ENCODE results near the gene CLEC18C. TPM values are rescaled to one million over a fixed set of nuclear protein-coding genes. Genes with fewer than 3 reads are reported as not detected.
"Not testable (repeated sequence)": the region's sequence is repeated elsewhere in the genome, so short reads cannot be mapped to it uniquely, and the experiment has no call there.

CLEC18C gene
- total RNA-seq (2021; ENCODE audit: unreplicated experiment) (0.59 TPM), Bru-seq, nascent RNA (percentile 14 among the genes with signal in this experiment), BruChase-seq, experiment 1, labeled RNA remaining after a 6-hour chase (percentile 35 among the genes with signal in this experiment), BruChase-seq, experiment 2, labeled RNA remaining after a 2-hour chase (percentile 22 among the genes with signal in this experiment)
- polyA plus RNA-seq (2012), result 0.21 and 0.34 TPM in 2 replicates
- long read RNA-seq, result 0 reads

DNA sequence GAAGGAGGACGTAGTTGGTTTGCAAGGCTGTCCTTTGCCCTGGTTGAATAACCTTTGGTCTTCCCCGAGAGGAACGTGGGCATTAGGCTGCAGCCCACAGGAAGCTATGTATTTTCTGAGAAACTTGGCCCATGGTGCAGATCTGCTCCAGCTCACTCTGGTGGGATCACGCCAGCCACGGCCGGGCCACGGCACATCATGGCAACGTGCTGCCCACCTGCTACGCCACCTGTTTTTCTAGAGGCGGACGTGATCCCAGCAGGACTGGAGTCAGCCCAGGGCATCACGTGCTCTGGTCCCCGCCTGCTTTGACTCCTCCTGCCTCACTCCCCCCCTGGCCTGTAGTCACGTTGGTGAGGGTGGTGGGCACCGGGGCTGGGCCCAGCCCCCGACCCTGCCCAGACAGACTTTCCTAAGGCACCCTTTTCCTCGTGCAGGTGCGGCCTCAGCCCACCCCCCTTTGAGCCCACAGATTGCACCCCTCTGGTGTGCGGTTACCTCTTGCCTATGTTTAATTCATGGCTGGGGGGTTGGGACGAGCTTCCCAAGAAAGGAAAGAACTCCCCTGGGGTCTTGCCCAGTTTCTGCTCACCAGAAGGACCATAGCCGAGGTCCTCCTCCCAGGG, at the start of gene CLEC18C:
TSS of gene CLEC18C (plus strand) at position 576 of the 626 bp plus-strand sequence. CDS start 492 bp downstream, outside the sequence.
- H3K4me2 ChIP-seq (ENCODE audit: low read length); POLR2A ChIA-PET; H3K9me3 ChIP-seq (ENCODE audit: control insufficient read depth in 1 of 2, insufficient read depth in 1 of 2, low read depth in 1 of 2, low read length in 2 of 2); BruUV-seq (replicated peaks); H3K36me3 ChIP-seq (ENCODE audit: control insufficient read depth in 1 of 2, insufficient read depth in 2 of 2, low read length in 2 of 2); H4K20me1 ChIP-seq (ENCODE audit: insufficient read depth); CTCF ChIA-PET; H3K4me1 ChIP-seq (ENCODE audit: control insufficient read depth in 1 of 2, insufficient read depth in 2 of 2, low read length in 2 of 2); H3K27ac ChIP-seq (ENCODE audit: low read depth, low read length); H2AFZ ChIP-seq (ENCODE audit: low read depth, low read length, poor library complexity, severe bottlenecking); intact Hi-C loops (cut with micrococcal nuclease); H3K79me2 ChIP-seq (ENCODE audit: insufficient read depth, low read length); H3K4me3 ChIP-seq (replicated peaks in 1 of 2; ENCODE audit: low read depth in 1 of 2, low read length in 2 of 2); ATAC-seq; H3K9ac ChIP-seq (ENCODE audit: low read length); H3K27me3 ChIP-seq (ENCODE audit: insufficient read depth, low read length); RAD21 ChIA-PET (ENCODE audit: low non-redundant PET in 1 of 2, low total read pairs in 2 of 2, uncharacterized antibody in 2 of 2, unreplicated experiment in 2 of 2); H3K9me2 ChIP-seq (ENCODE audit: insufficient read depth); DNase-seq (ENCODE audit: low read depth, low spot score): not testable (repeated sequence)

DNA sequence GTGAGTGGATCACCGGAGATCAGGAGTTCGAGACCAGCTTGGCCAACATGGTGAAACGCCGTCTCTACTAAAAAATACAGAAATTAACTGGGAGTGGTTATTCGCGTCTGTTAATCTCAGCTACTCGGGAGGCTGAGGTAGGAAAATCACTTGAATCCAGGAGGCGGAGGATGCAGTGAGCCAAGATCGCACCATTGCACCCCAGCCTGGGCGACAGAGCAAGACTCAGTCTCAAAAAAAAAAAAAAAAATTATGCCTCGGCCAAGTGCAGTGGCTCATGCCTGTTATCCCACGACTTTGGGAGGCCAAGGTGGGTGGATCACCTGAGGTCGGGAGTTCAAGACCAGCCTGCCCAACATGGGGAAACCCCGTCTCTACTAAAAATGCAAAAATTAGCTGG, 49.8 kb upstream of the CLEC18C start:
- H2AFZ ChIP-seq (ENCODE audit: low read depth, low read length, poor library complexity, severe bottlenecking); BruUV-seq (replicated peaks); H3K9ac ChIP-seq (ENCODE audit: low read length); H3K79me2 ChIP-seq (ENCODE audit: insufficient read depth, low read length); H3K27ac ChIP-seq (ENCODE audit: low read depth, low read length); DNase-seq (ENCODE audit: low read depth, low spot score); H3K36me3 ChIP-seq (ENCODE audit: control insufficient read depth in 1 of 2, insufficient read depth in 2 of 2, low read length in 2 of 2); RAD21 ChIA-PET (ENCODE audit: low non-redundant PET in 1 of 2, low total read pairs in 2 of 2, uncharacterized antibody in 2 of 2, unreplicated experiment in 2 of 2); H3K27me3 ChIP-seq (ENCODE audit: insufficient read depth, low read length); H3K9me3 ChIP-seq (ENCODE audit: control insufficient read depth in 1 of 2, insufficient read depth in 1 of 2, low read depth in 1 of 2, low read length in 2 of 2); intact Hi-C loops (cut with micrococcal nuclease); H3K4me2 ChIP-seq (ENCODE audit: low read length); ATAC-seq; CTCF ChIA-PET; POLR2A ChIA-PET; H3K4me3 ChIP-seq (replicated peaks in 1 of 2; ENCODE audit: low read depth in 1 of 2, low read length in 2 of 2); H3K9me2 ChIP-seq (ENCODE audit: insufficient read depth); H4K20me1 ChIP-seq (ENCODE audit: insufficient read depth); H3K4me1 ChIP-seq (ENCODE audit: control insufficient read depth in 1 of 2, insufficient read depth in 2 of 2, low read length in 2 of 2): not testable (repeated sequence)

DNA sequence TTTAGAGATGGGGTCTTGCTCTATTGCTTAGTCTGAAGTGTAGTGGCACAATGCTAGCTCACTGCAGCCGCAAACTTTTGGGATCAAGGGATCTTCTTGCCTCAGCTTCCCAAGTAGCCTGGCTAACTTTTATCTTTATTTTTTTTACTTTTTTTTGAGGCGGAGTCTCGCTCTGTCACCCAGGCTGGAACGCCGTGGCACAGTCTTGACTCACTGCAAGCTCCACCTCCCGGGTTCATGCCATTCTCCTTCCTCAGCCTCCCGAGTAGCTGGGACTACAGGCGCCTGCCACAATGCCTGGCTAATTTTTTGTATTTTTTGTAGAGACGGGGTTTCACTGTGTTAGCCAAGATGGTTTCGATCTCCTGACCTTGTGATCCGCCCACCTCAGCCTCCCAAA, 47.4 kb upstream of the CLEC18C start:
- H3K79me2 ChIP-seq (ENCODE audit: insufficient read depth, low read length); H3K4me3 ChIP-seq (replicated peaks in 1 of 2; ENCODE audit: low read depth in 1 of 2, low read length in 2 of 2); BruUV-seq (replicated peaks); H3K9ac ChIP-seq (ENCODE audit: low read length); H3K9me3 ChIP-seq (ENCODE audit: control insufficient read depth in 1 of 2, insufficient read depth in 1 of 2, low read depth in 1 of 2, low read length in 2 of 2); H3K4me1 ChIP-seq (ENCODE audit: control insufficient read depth in 1 of 2, insufficient read depth in 2 of 2, low read length in 2 of 2); DNase-seq (ENCODE audit: low read depth, low spot score); intact Hi-C loops (cut with micrococcal nuclease); H3K27ac ChIP-seq (ENCODE audit: low read depth, low read length); H3K4me2 ChIP-seq (ENCODE audit: low read length); H3K27me3 ChIP-seq (ENCODE audit: insufficient read depth, low read length); CTCF ChIA-PET; H4K20me1 ChIP-seq (ENCODE audit: insufficient read depth); POLR2A ChIA-PET; RAD21 ChIA-PET (ENCODE audit: low non-redundant PET in 1 of 2, low total read pairs in 2 of 2, uncharacterized antibody in 2 of 2, unreplicated experiment in 2 of 2); ATAC-seq; H2AFZ ChIP-seq (ENCODE audit: low read depth, low read length, poor library complexity, severe bottlenecking); H3K9me2 ChIP-seq (ENCODE audit: insufficient read depth): not testable (repeated sequence)
- H3K36me3 ChIP-seq (ENCODE audit: control insufficient read depth in 1 of 2, insufficient read depth in 2 of 2, low read length in 2 of 2), result peaks cover 7 to 14% of the 10 kb centered on the region in 2 experiments; a peak in 3 of 4 replicates

GRCh38 chr16:70127706-70128105, 45.9 kb upstream of the CLEC18C start:
- H3K27ac ChIP-seq (ENCODE audit: low read depth, low read length); H3K4me2 ChIP-seq (ENCODE audit: low read length); H2AFZ ChIP-seq (ENCODE audit: low read depth, low read length, poor library complexity, severe bottlenecking); RAD21 ChIA-PET (ENCODE audit: low non-redundant PET in 1 of 2, low total read pairs in 2 of 2, uncharacterized antibody in 2 of 2, unreplicated experiment in 2 of 2); H3K27me3 ChIP-seq (ENCODE audit: insufficient read depth, low read length); H3K9me3 ChIP-seq (ENCODE audit: control insufficient read depth in 1 of 2, insufficient read depth in 1 of 2, low read depth in 1 of 2, low read length in 2 of 2); DNase-seq (ENCODE audit: low read depth, low spot score); H3K9ac ChIP-seq (ENCODE audit: low read length); intact Hi-C loops (cut with micrococcal nuclease); H4K20me1 ChIP-seq (ENCODE audit: insufficient read depth); BruUV-seq (replicated peaks); POLR2A ChIA-PET; H3K4me3 ChIP-seq (replicated peaks in 1 of 2; ENCODE audit: low read depth in 1 of 2, low read length in 2 of 2); H3K9me2 ChIP-seq (ENCODE audit: insufficient read depth); CTCF ChIA-PET; H3K79me2 ChIP-seq (ENCODE audit: insufficient read depth, low read length); H3K4me1 ChIP-seq (ENCODE audit: control insufficient read depth in 1 of 2, insufficient read depth in 2 of 2, low read length in 2 of 2); ATAC-seq: not testable (repeated sequence)
- peaks cover 3 to 20% of the 10 kb centered on the region in 2 experiments; a peak in 3 of 4 replicates for H3K36me3 ChIP-seq (ENCODE audit: control insufficient read depth in 1 of 2, insufficient read depth in 2 of 2, low read length in 2 of 2)
